IMR-90 (cell line): ENCODE results near the gene ADAMTS3. TPM values are rescaled to one million over a fixed set of nuclear protein-coding genes. Genes with fewer than 3 reads are reported as not detected.
"Not testable (repeated sequence)": the region's sequence is repeated elsewhere in the genome, so short reads cannot be mapped to it uniquely, and the experiment has no call there.

Experiments used
- ATAC-seq: fragments of 200-7000 bp; cut with Tn5 transposase; 2 replicates; pipeline ENCODE4 v1.9.1; 2020; ENCODE audit warnings: low read depth, mild to moderate bottlenecking, moderate library complexity
- BruUV-seq: library from RNA; stranded (reverse); fragments of 400-500 nt; replicated peaks from 2 replicates; lab custom pipeline; 2021; lab: Mats Ljungman, UMichigan
- CTCF ChIA-PET: fragments of 300-600 bp; formaldehyde crosslinking; extraction: SDS; loops from one replicate; lab custom pipeline; 2021; ENCODE audit warnings: antibody characterized with exemption; lab: Yijun Ruan, JAX
- POLR2A ChIA-PET: fragments of 300-600 bp; sonication (Branson Sonifier 250); formaldehyde crosslinking; loops from one replicate; lab custom pipeline; 2022; ENCODE audit warnings: antibody characterized with exemption; ENCODE audit not compliant: unreplicated experiment; lab: Charles Lee
- DNase-seq: peaks from one replicate; pipeline ENCODE4 v3.0.0; 2013
- H2AFZ ChIP-seq: replicated peaks from 2 replicates; pipeline ENCODE3; 2013; ENCODE audit warnings: low read length, mild to moderate bottlenecking; ENCODE audit not compliant: poor library complexity
- H2AK5ac ChIP-seq: 2 replicates; pipeline ENCODE4 v1.6.1; 2013; ENCODE audit warnings: low read depth, low read length, inconsistent platforms
- H2AK9ac ChIP-seq: replicated peaks from 2 replicates; pipeline ENCODE3; 2013; ENCODE audit warnings: mild to moderate bottlenecking, low read depth, low read length, moderate library complexity; ENCODE audit not compliant: poor library complexity
- H2BK120ac ChIP-seq: 2 replicates; pipeline ENCODE4 v1.6.1; 2013; ENCODE audit warnings: low read depth, low read length, inconsistent platforms
- H2BK15ac ChIP-seq: 3 replicates; pipeline ENCODE4 v1.6.1; 2013; ENCODE audit warnings: low read depth, low read length, inconsistent platforms
- H2BK20ac ChIP-seq: 2 replicates; pipeline ENCODE4 v1.6.1; 2013; ENCODE audit warnings: low read depth, mild to moderate bottlenecking, inconsistent platforms, low read length, moderate library complexity
- H2BK5ac ChIP-seq: 2 replicates; pipeline ENCODE4 v1.6.1; 2013; ENCODE audit warnings: mild to moderate bottlenecking, low read depth, low read length, inconsistent platforms; ENCODE audit not compliant: poor library complexity, severe bottlenecking
- H3K14ac ChIP-seq: replicated peaks from 2 replicates; pipeline ENCODE4 v1.6.1; 2013; ENCODE audit warnings: low read depth, low read length, inconsistent platforms
- H3K18ac ChIP-seq: 2 replicates; pipeline ENCODE4 v1.6.1; 2013; ENCODE audit warnings: low read depth, low read length, control low read depth
- H3K23ac ChIP-seq: 2 replicates; pipeline ENCODE4 v1.6.1; 2013; ENCODE audit warnings: low read depth, low read length, inconsistent platforms
- H3K27ac ChIP-seq: 2 replicates; pipeline ENCODE4 v1.5.1; 2013; ENCODE audit warnings: mild to moderate bottlenecking, control low read depth, low read length; ENCODE audit not compliant: insufficient read depth
- H3K27me3 ChIP-seq: 2 replicates; pipeline ENCODE4 v1.6.1; 2013; ENCODE audit warnings: low read length; ENCODE audit not compliant: control insufficient read depth, insufficient read depth
- H3K36me3 ChIP-seq: 2 replicates; pipeline ENCODE4 v1.6.1; 2013; ENCODE audit warnings: low read length, mixed read lengths; ENCODE audit not compliant: control insufficient read depth, insufficient read depth
- H3K4ac ChIP-seq: 2 replicates; pipeline ENCODE4 v1.6.1; 2013; ENCODE audit warnings: low read depth, low read length, inconsistent platforms
- H3K4me1 ChIP-seq: 2 replicates; pipeline ENCODE4 v1.6.1; 2013; ENCODE audit warnings: low read length, mixed read lengths; ENCODE audit not compliant: control insufficient read depth, insufficient read depth
- H3K4me2 ChIP-seq: 2 replicates; pipeline ENCODE4 v1.6.1; 2013; ENCODE audit warnings: low read depth, mild to moderate bottlenecking, control low read depth, low read length, moderate library complexity
- H3K4me3 ChIP-seq: 2 replicates; pipeline ENCODE4 v1.5.1; 2013; ENCODE audit warnings: low read depth, mild to moderate bottlenecking, control low read depth, low read length, moderate library complexity; ENCODE audit not compliant: insufficient read depth
- H3K56ac ChIP-seq: 2 replicates; pipeline ENCODE4 v1.6.1; 2013; ENCODE audit warnings: low read length, inconsistent platforms; ENCODE audit not compliant: insufficient read depth; ENCODE audit errors: extremely low read depth
- H3K79me1 ChIP-seq, 2 experiments: 2 replicates each; pipeline ENCODE4 v1.6.1; 2013; ENCODE audit warnings: low read length in 2 of 2, inconsistent platforms in 1 of 2, low read depth in 1 of 2
- H3K9ac ChIP-seq: 2 replicates; pipeline ENCODE4 v1.6.1; 2013; ENCODE audit warnings: low read depth, low read length, control low read depth
- H3K9me1 ChIP-seq: 2 replicates; pipeline ENCODE4 v1.6.1; 2013; ENCODE audit warnings: low read length, inconsistent platforms; ENCODE audit not compliant: insufficient read depth
- H3K9me3 ChIP-seq: 2 replicates; pipeline ENCODE4 v1.6.1; 2013; ENCODE audit warnings: low read length; ENCODE audit not compliant: control insufficient read depth, insufficient read depth
- H4K20me1 ChIP-seq: 2 replicates; pipeline ENCODE4 v1.6.1; 2013; ENCODE audit warnings: low read length, inconsistent platforms; ENCODE audit not compliant: insufficient read depth
- H4K5ac ChIP-seq: 2 replicates; pipeline ENCODE4 v1.6.1; 2013; ENCODE audit warnings: mild to moderate bottlenecking, low read depth, low read length, control low read depth
- H4K8ac ChIP-seq, 2 experiments: 2 replicates each; pipeline ENCODE4 v1.6.1; 2013; ENCODE audit warnings: low read depth in 2 of 2, low read length in 2 of 2, control low read depth in 1 of 2, inconsistent platforms in 1 of 2
- H4K91ac ChIP-seq: 2 replicates; pipeline ENCODE4 v1.6.1; 2013; ENCODE audit warnings: low read depth, low read length, inconsistent platforms; ENCODE audit not compliant: insufficient read depth
- RFX5 ChIP-seq: IDR thresholded peaks from 2 replicates; pipeline ENCODE4 v1.8.0; 2012; ENCODE audit warnings: low read depth, mild to moderate bottlenecking, low read length, moderate library complexity
- SMC3 ChIP-seq: fragments of 150-350 bp; IDR thresholded peaks from 2 replicates; pipeline ENCODE4 v1.6.1; 2016; ENCODE audit warnings: low read depth, mild to moderate bottlenecking, antibody characterized with exemption, low read length, moderate library complexity
- dilution Hi-C: fragments of 300-500 bp; cut with HindIII; formaldehyde crosslinking; loops from one replicate; pipeline ENCODE4 v1.14.3; 2018; ENCODE audit warnings: low sequenced_read_pairs; ENCODE audit not compliant: unreplicated experiment
- in situ Hi-C: fragments of 300-500 bp; cut with MboI; formaldehyde crosslinking; loops from 3 replicates; pipeline ENCODE4 v1.14.3; 2019; ENCODE audit warnings: low sequenced_read_pairs, inconsistent platforms, mixed read lengths
- intact Hi-C: fragments of 100-400 bp; cut with micrococcal nuclease; formaldehyde crosslinking; loops from 2 replicates; pipeline ENCODE4 v1.10.0; 2022
- polyA plus RNA-seq, 3 experiments: library from polyadenylated mRNA; depleted of rRNA; stranded (reverse); fragments of >200 nt; gene quantifications; 2 replicates each; pipeline ENCODE4 v1.2.3, GENCODE V29; 2012; ENCODE audit warnings: low replicate concordance in 1 of 3
- total RNA-seq: library from RNA; depleted of rRNA; stranded (reverse); fragments of >200 nt; gene quantifications from 2 replicates; pipeline ENCODE4 v1.2.3, GENCODE V29; 2012
- TF ChIP-seq, protein P1 (sequence below): fragments of 150-350 bp; IDR thresholded peaks from 2 replicates; pipeline ENCODE4 v1.6.1; 2016; ENCODE audit warnings: low read depth, mild to moderate bottlenecking, low read length, moderate library complexity, borderline replicate concordance

ADAMTS3 gene
- total and polyA plus RNA-seq, 2 of the 4 experiments (the other 2 are of a cell fraction): 0.68 to 2.9 TPM

DNA sequence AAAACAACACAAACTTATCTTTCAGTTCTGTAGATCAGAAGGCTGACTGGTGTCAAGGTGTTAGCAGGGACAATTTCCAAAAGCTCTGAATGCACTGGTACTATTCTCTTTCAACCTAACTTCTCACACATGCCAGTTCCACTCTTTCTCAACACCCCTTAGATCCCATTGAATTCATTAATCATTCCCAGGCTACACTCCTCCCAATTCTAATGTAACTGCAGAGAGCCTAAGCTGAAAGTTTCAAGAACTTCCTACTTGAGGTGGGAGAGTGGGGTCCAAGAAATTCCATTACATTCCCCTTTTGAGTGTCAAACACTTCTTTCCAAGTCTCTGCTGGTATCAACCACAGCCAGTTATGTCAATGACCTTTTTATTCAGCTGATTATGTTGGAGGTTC lies 142.0 kb downstream of the ADAMTS3 start:
- POLR2A ChIA-PET: no interaction called here
- no peak for DNase-seq
- no peaks in the 10 kb centered on the region for H3K27me3 ChIP-seq

DNA sequence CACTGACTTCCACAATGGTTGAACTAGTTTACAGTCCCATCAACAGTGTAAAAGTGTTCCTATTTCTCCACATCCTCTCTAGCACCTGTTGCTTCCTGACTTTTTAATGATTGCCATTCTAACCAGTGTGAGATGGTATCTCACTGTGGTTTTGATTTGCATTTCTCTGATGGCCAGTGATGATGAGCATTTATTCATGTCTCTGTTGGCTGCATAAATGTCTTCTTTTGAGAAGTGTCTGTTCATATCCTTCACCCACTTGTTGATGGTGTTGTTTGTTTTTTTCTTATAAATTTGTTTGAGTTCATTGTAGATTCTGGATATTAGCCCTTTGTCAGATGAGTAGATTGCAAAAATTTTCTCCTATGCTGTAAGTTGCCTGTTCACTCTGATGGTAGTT lies 143.1 kb downstream of the ADAMTS3 start:
- H3K14ac ChIP-seq, H3K56ac ChIP-seq, DNase-seq, H2AFZ ChIP-seq, in situ Hi-C loops, H3K36me3 ChIP-seq, H4K91ac ChIP-seq, H3K4me3 ChIP-seq, H2BK20ac ChIP-seq, H3K9me1 ChIP-seq, CTCF ChIA-PET, POLR2A ChIA-PET, H3K4me2 ChIP-seq, H2BK120ac ChIP-seq, H4K20me1 ChIP-seq, H3K18ac ChIP-seq, H2BK15ac ChIP-seq, H3K9me3 ChIP-seq, H2AK5ac ChIP-seq, H3K4me1 ChIP-seq, H3K79me1 ChIP-seq, H2AK9ac ChIP-seq, dilution Hi-C loops, H3K9ac ChIP-seq, H2BK5ac ChIP-seq, H3K4ac ChIP-seq, BruUV-seq, H4K8ac ChIP-seq, H3K27ac ChIP-seq, H4K5ac ChIP-seq, intact Hi-C loops, H3K23ac ChIP-seq, H3K27me3 ChIP-seq, ATAC-seq: not testable (repeated sequence)

More for the DNA sequence above, 142.0 kb downstream of the ADAMTS3 start:
- H4K20me1 ChIP-seq: no peaks in the 10 kb centered on the region
- no peak overlapping the region for H3K18ac ChIP-seq
- H4K8ac ChIP-seq: no peak overlapping the region
- H2AK9ac ChIP-seq: no peak overlapping the region
- no peak overlapping the region for H3K27ac ChIP-seq
- H2BK20ac ChIP-seq: no peak overlapping the region
- no peak overlapping the region for H2BK5ac ChIP-seq
- H3K36me3 ChIP-seq: no peaks in the 10 kb centered on the region
- H3K4me2 ChIP-seq: no peak overlapping the region
- H3K79me1 ChIP-seq: no peaks in the 10 kb centered on the region
- ATAC-seq: no peak
- no peak overlapping the region for H2BK15ac ChIP-seq
- H3K23ac ChIP-seq: no peak overlapping the region
- no peak overlapping the region for H2AK5ac ChIP-seq
- H3K4me1 ChIP-seq: no peaks in the 10 kb centered on the region
- H3K14ac ChIP-seq: no peak overlapping the region
- H4K5ac ChIP-seq: no peak overlapping the region
- H3K56ac ChIP-seq: no peak overlapping the region
- no peaks in the 10 kb centered on the region for H3K9me3 ChIP-seq
- BruUV-seq: no TSS peak
- dilution Hi-C loops: no loop called here
- H3K4me3 ChIP-seq: no peak overlapping the region
- CTCF ChIA-PET: no interaction called here
- H3K9me1 ChIP-seq: no peaks in the 10 kb centered on the region
- TF ChIP-seq SMC3 (no peak), RFX5 (no peak)
- TF ChIP-seq, protein P1, sequence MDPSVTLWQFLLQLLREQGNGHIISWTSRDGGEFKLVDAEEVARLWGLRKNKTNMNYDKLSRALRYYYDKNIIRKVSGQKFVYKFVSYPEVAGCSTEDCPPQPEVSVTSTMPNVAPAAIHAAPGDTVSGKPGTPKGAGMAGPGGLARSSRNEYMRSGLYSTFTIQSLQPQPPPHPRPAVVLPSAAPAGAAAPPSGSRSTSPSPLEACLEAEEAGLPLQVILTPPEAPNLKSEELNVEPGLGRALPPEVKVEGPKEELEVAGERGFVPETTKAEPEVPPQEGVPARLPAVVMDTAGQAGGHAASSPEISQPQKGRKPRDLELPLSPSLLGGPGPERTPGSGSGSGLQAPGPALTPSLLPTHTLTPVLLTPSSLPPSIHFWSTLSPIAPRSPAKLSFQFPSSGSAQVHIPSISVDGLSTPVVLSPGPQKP: no peak
- intact Hi-C loops: no loop called here
- no peak overlapping the region for H2AFZ ChIP-seq
- in situ Hi-C loops: no loop called here
- H3K9ac ChIP-seq: no peak overlapping the region
- no peak overlapping the region for H2BK120ac ChIP-seq
- no peak overlapping the region for H4K91ac ChIP-seq
- H3K4ac ChIP-seq: no peak overlapping the region
